GM19193 (cell line): Measurements from ENCODE around the gene WNT5B.

ENCODE experiments used
- POLR2A ChIP-seq: IDR thresholded peaks from 4 replicates; pipeline ENCODE4 v1.6.1; 2011; ENCODE audit not compliant: insufficient read depth, insufficient read length; ENCODE audit errors: extremely low read depth

The WNT5B gene

GRCh38 chr12:1650978-1651361 is 21.9 kb downstream of the WNT5B start:
- TF ChIP-seq POLR2A = no peak

DNA sequence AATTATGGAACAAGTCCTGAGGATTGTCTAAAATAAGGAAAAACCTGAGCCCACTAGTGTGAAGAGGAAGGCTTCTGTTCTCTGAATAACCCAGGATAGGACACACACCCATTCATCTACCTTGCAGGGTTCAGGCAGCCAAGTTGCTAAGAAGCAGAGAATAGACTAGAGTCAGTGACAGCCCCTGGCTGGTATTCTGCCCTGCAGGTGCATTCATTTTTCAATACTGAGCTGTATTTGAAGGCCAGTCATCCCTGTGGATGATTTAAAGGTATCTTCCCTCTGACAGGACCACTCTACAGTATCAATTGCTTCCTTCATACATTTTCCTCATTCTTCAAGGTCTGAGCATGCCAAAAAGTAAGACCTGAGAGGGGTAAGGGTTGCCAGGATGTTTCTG is 22.9 kb downstream of the WNT5B start:
- TF ChIP-seq POLR2A = no peak

DNA sequence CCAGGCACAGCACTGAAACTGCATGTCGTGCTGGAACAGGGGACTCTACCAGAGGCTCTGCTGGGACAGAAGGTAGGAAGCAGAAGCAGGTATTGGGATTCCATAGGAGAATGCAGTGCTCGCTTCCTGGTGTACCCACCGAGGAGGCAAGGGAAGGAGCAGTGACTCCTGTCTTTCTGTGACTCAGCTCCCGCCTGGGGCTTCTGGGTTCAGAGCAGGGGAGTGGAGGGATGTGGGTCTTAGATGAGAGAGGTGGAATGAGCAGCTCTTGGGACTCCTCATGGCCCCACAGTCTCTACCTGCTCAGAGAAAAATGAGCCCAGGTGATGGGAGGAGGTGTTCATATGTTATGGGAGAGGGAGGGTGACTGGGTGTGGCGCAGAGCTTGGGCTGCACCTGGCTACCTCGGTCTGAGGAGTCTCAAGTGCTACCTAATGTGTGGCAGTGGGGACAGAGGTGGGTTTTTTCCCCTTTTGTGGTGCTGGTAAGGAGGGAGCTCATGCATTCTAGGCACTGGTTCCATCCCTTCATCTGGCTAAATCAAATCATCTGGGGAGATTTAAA is 26.3 kb downstream of the WNT5B start:
- no peak for TF ChIP-seq POLR2A

DNA sequence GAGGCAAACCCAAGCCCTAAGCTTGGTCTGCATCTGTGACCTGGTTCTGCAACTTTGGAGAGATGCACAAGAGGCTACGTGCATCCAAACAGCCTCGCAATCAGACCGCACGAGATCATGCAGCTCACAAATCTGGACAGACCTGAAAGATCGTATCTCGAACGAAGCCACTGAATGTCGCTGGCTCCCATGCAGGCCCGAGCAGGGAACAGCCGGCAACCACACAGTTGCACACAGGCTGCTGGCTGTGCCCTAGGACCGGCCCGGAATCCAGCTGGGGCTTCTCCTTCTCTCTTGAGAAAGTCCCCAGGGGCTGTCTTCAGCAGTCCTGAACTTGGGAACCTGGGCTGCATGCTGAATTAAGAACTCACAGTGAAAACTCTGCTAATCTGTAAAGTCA is 27.9 kb downstream of the WNT5B start:
- no peak for TF ChIP-seq POLR2A

- no peak for TF ChIP-seq POLR2A
Measured at GRCh38 chr12:1657688-1658087, 28.7 kb downstream of the WNT5B start.

DNA sequence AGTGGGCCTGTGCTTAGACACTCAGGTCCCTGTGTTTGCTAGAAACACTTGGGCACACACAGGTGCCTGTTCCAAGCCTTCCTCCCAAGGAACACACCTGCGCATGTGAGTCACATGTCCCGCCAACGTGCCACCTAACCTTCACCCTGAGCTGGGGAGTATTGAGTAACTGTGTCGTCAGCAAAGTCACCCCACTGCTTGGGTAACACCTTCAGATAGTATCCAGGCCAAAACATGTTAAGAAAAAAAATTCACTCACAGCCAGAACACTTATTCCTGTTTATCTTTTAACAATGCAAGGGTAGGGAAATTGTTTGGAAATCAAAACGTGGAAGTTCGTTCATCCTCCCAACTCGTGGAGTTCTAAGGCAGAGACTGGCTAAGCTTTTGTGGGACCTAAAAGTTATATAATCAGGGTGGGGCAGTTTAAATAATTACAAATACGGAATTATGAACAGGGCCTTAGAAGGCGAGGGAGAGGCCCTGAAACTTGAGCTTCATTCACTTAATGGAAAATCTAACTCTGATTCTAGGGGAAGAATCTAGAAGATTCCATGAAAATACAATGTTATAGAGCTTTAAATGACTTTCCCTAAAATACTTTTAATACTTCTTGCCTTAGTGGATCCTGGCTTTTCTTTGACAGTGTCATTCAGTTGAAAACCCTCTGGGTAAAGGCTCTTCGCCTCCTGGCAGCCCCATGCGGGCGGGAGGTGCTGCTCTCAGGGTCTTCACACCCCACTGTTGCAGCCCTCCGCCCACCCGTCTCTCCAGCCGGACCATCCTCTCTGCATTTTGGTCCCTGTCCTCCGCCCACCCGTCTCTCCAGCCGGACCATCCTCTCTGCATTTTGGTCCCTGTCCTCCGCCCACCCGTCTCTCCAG is 31.5 kb downstream of the WNT5B start:
- TF ChIP-seq POLR2A = no peak

DNA sequence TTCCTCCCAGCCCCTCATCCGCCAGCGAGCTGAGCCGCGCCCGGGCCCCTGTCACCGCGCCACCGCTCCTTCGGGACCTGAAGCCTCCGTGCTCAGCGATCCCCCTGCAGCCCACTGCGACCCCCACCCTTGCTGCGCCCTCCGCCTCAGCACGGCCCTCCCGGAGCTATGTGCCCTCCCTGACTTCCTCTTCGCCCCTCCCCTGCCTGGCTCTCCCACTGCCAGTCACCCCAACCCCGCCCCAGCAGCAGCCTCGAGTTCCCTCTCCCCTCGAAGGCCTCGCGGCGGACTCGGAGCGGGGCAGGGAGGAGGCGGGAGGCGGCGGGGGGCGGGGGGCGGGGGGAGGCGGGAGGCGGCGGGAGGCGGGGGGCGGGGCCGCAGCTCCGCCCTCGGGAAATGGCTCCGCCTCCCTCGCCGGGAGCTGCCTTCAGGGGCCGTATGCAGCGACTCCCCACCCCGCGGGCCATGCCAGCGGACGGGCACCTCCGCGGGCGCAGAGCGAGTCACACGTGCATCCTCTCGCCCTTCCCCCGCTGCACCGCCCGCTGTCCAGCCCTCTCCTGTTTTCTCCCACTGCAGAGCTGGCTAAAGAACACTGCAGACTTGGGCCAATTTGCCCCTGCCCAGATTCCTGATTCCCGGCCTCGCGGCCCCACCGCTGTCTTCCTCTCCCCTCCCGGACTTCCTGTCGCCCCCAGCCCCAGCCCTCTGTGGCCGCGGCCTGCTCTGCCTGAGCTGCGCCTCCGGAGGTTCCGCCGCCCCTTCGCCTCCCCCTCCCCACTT is 32.7 kb downstream of the WNT5B start:
- TF ChIP-seq POLR2A = peak; percentile 47

DNA sequence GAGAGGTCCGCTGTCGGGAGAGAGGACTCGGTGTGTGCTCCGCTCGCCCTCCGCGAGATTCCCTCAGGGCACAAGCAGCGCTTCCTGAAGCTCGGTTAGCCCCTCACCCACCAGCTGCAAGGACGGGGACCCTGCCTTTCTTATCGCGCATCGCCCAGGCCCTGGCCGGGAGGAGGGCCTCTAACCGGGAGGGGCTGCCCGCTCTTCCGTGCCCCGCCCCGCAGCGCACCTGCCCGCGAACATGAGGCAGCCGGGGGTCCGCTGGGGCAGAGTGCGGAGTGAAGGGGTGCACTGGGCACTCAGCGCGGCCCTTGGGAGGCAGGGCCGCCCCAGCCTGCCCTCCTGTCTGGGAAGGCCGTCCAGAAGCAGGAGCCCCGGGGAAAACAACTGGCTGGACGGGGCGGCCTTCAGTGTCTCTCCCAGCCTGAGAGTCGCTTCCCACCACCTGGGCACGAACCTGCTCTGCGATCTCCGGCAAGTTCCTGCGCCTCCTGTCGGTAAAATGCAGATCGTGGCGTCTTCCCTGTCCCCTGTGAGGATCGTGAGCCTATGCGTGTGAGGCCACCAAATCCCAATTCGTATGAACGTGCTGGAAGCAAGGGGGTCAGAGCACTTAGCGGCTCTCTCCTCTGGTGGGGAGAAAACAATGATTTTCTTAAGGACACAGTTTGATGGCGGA is 33.9 kb downstream of the WNT5B start:
- no peak for TF ChIP-seq POLR2A

- TF ChIP-seq POLR2A = no peak
Measured at GRCh38 chr12:1663440-1664132, 34.6 kb downstream of the WNT5B start.

- no peak for TF ChIP-seq POLR2A
Measured at GRCh38 chr12:1665366-1665765, 36.3 kb downstream of the WNT5B start.

DNA sequence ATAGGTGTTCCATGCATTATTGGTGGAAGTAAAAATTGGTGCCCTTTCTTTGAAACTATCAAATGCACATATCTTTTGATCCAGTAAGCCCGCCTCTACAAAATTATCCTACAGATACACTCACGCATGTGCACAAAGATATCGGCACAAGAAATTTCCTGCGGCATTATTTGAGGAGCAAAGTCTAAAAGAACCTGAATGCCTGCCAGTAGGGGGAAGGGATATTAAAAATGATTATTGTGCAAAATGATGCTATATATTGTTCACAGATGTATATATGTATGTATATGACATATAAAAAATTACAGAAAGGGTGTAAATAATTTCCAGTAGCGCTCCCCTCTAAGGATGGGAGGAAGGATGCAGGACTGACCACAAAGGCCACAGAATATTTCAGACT is 37.2 kb downstream of the WNT5B start:
- TF ChIP-seq POLR2A = no peak

GRCh38 chr12:1666685-1667162 is 37.7 kb downstream of the WNT5B start:
- TF ChIP-seq POLR2A = no peak

DNA sequence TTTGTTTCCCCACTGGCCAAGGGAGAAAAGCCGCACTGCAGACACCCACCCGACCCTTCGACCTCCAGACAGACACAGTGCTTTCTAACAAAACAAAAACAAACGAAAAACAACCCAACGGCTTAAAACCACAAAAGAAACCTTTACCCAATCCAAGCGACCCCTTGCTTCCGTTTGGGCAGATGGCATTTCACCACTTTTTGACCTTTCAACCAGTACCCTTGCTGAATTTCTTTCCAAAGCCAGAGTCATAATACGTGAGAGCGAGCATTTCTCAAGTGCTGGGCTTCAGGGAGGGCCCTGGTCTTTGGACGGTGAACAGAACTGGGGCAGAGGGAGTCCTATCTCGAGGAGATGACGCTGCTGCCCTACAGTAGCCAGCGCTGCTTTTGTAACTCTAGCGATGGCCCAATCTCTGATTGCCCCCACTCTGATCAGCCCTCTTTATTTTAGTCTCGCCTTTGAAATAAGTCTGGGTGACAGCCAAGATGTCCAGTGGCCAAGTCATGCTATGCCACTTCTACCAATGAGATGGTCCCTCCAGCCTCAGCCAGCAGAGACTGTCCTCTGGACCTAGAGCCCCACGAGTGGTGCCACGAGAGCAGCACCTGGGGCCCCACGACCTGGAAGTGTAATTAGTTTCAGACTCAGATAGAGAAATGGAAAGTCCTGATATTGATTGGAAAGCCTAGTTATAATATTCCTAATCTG is 40.0 kb downstream of the WNT5B start:
- no peak for TF ChIP-seq POLR2A
